ENCODE results near the gene NPIPB6. TPM values are rescaled to one million over a fixed set of nuclear protein-coding genes. Genes with fewer than 3 reads are reported as not detected.
A peak's percentile ranks its signal among the peaks of the same experiment; 100 is the strongest.

Gene NPIPB6
- total RNA-seq, 1 experiment from 2014 or later, result 2.1 TPM

DNA sequence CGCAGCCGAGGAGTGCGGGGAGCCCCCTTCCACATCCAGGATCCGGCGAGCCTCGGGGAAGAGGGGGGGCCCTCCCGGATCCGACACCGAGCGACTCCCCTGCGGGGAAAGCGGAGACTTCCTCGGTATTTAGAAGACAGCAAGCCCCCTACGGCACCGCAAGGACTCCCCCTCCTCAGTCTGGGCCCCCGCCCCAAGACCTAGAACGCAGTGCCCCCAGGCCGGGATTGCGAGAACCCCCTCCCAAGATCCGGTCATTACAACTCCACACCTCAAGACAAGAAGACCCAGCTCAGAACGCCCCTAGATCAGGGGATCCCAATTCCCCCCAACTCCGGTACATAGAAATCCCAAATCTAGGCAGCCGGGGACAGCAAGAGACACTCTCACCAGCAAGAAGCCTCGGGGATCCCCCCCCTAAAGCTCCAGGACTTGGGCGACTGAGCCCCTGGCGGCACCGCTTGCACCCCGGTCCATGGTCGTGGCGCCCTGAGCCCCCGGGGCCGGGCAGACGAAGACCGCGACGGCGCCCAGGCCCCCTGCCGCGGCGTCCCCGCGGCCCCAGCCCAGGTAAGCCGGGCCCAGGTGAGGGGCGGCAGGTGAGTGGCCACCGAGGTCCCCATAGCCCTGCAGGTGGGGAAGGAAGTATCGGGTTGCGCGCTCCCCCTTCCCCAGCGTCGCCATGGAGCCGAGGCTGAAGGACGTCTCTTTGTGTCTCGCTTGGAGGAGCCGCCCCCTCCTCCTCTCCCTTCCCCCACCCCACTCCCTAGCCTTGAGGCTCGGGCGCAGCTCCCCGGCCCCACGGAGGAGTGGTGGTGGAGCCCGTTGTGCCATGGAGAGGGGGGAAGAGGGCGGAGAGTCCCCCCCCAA, 70.3 kb downstream of the NPIPB6 start:
- Histone ChIP-seq H3K4me1 (ENCODE audit: control insufficient read depth in 1 of 2, insufficient read depth in 2 of 2, low read length in 2 of 2) (peaks cover 0 to 15% of the 10 kb centered on the region in 2 experiments; a peak in 2 of 4 replicates), H3K27me3 (ENCODE audit: insufficient read depth, low read length) (no peaks in the 10 kb centered on the region), H3K9ac (ENCODE audit: low read length) (peak overlapping the region; percentile 69), H3K36me3 (ENCODE audit: control insufficient read depth in 1 of 2, insufficient read depth in 2 of 2, low read length in 2 of 2) (no peaks in the 10 kb centered on the region; a peak in 1 of 4 replicates), H3K27ac (ENCODE audit: low read depth, low read length) (peak overlapping the region; percentile 84), H3K9me2 (ENCODE audit: insufficient read depth) (no peaks in the 10 kb centered on the region), H3K4me3 (replicated peaks in 1 of 2; ENCODE audit: low read depth in 1 of 2, low read length in 2 of 2) (peak overlapping the region; percentile 81 to 89), H2AFZ (ENCODE audit: low read depth, low read length, poor library complexity, severe bottlenecking) (peak overlapping the region; percentile 32), H4K20me1 (ENCODE audit: insufficient read depth) (no peaks in the 10 kb centered on the region), H3K9me3 (ENCODE audit: control insufficient read depth in 1 of 2, insufficient read depth in 1 of 2, low read depth in 1 of 2, low read length in 2 of 2) (no peaks in the 10 kb centered on the region), H3K79me2 (ENCODE audit: insufficient read depth, low read length) (peaks cover 10% of the 10 kb centered on the region; the same call in 1 of the 2 replicates), H3K4me2 (ENCODE audit: low read length) (peak overlapping the region; percentile 100)
- ChIA-PET POLR2A (interaction anchor here (1.3 kb wide), 1 partner anchor 16 kb away, joined by 4 read pairs; no protein-coding TSS in a partner anchor), RAD21 (ENCODE audit: low non-redundant PET in 1 of 2, low total read pairs in 2 of 2, uncharacterized antibody in 2 of 2, unreplicated experiment in 2 of 2) (interaction anchor here in 1 of 2 experiments (1.1 kb wide), 1 partner anchor 12 kb away, joined by 3 read pairs; no protein-coding TSS in a partner anchor), CTCF (interaction anchor here (0.8 kb wide), 1 partner anchor 75 kb away, joined by 3 read pairs; no protein-coding TSS in a partner anchor)
- no TSS peak for BruUV-seq (replicated peaks)
- TF ChIP-seq EGR1 (IDR thresholded peaks at IDR 0.05; ENCODE audit: low read depth) (no peak), TCF7L2 (IDR thresholded peaks at IDR 0.05; ENCODE audit: borderline replicate concordance, extremely low read depth, insufficient read depth, insufficient read length) (no peak), FOSL1 (IDR thresholded peaks at IDR 0.05; ENCODE audit: low read depth) (no peak), POLR2A (IDR thresholded peaks at IDR 0.05; ENCODE audit: borderline replicate concordance, extremely low read depth, insufficient read depth, insufficient read length) (peak; percentile 6), EZH2phosphoT487 (IDR thresholded peaks at IDR 0.05; ENCODE audit: borderline replicate concordance) (no peak), ZFX (IDR thresholded peaks at IDR 0.05) (peak; percentile 25; the same call in 1 of the 2 replicates), SIN3A (IDR thresholded peaks at IDR 0.05; ENCODE audit: low read depth) (no peak), SP1 (IDR thresholded peaks at IDR 0.05; ENCODE audit: low read depth) (no peak), POLR2AphosphoS5 (IDR thresholded peaks at IDR 0.05; ENCODE audit: low read depth, low read length) (peak; percentile 12; the same call in 1 of the 2 replicates), CBX3 (IDR thresholded peaks at IDR 0.05; ENCODE audit: low read depth) (no peak)
- TF ChIP-seq, protein P1, sequence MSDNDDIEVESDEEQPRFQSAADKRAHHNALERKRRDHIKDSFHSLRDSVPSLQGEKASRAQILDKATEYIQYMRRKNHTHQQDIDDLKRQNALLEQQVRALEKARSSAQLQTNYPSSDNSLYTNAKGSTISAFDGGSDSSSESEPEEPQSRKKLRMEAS (IDR thresholded peaks at IDR 0.05), result no peak
- TF ChIP-seq, protein P2, sequence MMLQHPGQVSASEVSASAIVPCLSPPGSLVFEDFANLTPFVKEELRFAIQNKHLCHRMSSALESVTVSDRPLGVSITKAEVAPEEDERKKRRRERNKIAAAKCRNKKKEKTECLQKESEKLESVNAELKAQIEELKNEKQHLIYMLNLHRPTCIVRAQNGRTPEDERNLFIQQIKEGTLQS (IDR thresholded peaks at IDR 0.05), result no peak
- TF ChIP-seq, protein P3, sequence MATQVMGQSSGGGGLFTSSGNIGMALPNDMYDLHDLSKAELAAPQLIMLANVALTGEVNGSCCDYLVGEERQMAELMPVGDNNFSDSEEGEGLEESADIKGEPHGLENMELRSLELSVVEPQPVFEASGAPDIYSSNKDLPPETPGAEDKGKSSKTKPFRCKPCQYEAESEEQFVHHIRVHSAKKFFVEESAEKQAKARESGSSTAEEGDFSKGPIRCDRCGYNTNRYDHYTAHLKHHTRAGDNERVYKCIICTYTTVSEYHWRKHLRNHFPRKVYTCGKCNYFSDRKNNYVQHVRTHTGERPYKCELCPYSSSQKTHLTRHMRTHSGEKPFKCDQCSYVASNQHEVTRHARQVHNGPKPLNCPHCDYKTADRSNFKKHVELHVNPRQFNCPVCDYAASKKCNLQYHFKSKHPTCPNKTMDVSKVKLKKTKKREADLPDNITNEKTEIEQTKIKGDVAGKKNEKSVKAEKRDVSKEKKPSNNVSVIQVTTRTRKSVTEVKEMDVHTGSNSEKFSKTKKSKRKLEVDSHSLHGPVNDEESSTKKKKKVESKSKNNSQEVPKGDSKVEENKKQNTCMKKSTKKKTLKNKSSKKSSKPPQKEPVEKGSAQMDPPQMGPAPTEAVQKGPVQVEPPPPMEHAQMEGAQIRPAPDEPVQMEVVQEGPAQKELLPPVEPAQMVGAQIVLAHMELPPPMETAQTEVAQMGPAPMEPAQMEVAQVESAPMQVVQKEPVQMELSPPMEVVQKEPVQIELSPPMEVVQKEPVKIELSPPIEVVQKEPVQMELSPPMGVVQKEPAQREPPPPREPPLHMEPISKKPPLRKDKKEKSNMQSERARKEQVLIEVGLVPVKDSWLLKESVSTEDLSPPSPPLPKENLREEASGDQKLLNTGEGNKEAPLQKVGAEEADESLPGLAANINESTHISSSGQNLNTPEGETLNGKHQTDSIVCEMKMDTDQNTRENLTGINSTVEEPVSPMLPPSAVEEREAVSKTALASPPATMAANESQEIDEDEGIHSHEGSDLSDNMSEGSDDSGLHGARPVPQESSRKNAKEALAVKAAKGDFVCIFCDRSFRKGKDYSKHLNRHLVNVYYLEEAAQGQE (IDR thresholded peaks at IDR 0.05; ENCODE audit: low read depth), result no peak
- TF ChIP-seq, protein P4, sequence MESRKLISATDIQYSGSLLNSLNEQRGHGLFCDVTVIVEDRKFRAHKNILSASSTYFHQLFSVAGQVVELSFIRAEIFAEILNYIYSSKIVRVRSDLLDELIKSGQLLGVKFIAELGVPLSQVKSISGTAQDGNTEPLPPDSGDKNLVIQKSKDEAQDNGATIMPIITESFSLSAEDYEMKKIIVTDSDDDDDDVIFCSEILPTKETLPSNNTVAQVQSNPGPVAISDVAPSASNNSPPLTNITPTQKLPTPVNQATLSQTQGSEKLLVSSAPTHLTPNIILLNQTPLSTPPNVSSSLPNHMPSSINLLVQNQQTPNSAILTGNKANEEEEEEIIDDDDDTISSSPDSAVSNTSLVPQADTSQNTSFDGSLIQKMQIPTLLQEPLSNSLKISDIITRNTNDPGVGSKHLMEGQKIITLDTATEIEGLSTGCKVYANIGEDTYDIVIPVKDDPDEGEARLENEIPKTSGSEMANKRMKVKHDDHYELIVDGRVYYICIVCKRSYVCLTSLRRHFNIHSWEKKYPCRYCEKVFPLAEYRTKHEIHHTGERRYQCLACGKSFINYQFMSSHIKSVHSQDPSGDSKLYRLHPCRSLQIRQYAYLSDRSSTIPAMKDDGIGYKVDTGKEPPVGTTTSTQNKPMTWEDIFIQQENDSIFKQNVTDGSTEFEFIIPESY (IDR thresholded peaks at IDR 0.05; ENCODE audit: extremely low read depth, insufficient replicate concordance, low read length), result no peak
- DNase-seq (ENCODE audit: low read depth, low spot score) (no peak), ATAC-seq (peak; percentile 23; the same call in 1 of the 2 replicates)
- intact Hi-C loops (cut with micrococcal nuclease), result no loop called here
